ENCODE measurements around the gene HACD2.
A peak's percentile ranks its signal among the peaks of the same experiment; 100 is the strongest.

- TF ChIP-seq POLR2A (IDR thresholded peaks at IDR 0.05) (no peak), CTCF (IDR thresholded peaks at IDR 0.05) (no peak), EP300 (IDR thresholded peaks at IDR 0.05) (peak in 1 of 2 donors; percentile 55)
Observed at GRCh38 chr3:123618768-123619484, 34.1 kb upstream of the HACD2 start.

All from tibial nerve (tissue), 4 donors.